IMR-90 (cell line): ENCODE results near the gene SPTB. TPM values are rescaled to one million over a fixed set of nuclear protein-coding genes. Genes with fewer than 3 reads are reported as not detected.

ENCODE experiments used
- ATAC-seq: fragments of 200-7000 bp; cut with Tn5 transposase; 2 replicates; pipeline ENCODE4 v1.9.1; 2020; ENCODE audit warnings: low read depth, mild to moderate bottlenecking, moderate library complexity
- BruUV-seq: library from RNA; stranded (reverse); fragments of 400-500 nt; replicated peaks from 2 replicates; lab custom pipeline; 2021; lab: Mats Ljungman, UMichigan
- CTCF ChIA-PET: fragments of 300-600 bp; formaldehyde crosslinking; extraction: SDS; loops from one replicate; lab custom pipeline; 2021; ENCODE audit warnings: antibody characterized with exemption; lab: Yijun Ruan, JAX
- POLR2A ChIA-PET: fragments of 300-600 bp; sonication (Branson Sonifier 250); formaldehyde crosslinking; loops from one replicate; lab custom pipeline; 2022; ENCODE audit warnings: antibody characterized with exemption; ENCODE audit not compliant: unreplicated experiment; lab: Charles Lee
- DNase-seq: peaks from one replicate; pipeline ENCODE4 v3.0.0; 2013
- H2AFZ ChIP-seq: replicated peaks from 2 replicates; pipeline ENCODE3; 2013; ENCODE audit warnings: low read length, mild to moderate bottlenecking; ENCODE audit not compliant: poor library complexity
- H2AK5ac ChIP-seq: 2 replicates; pipeline ENCODE4 v1.6.1; 2013; ENCODE audit warnings: low read depth, low read length, inconsistent platforms
- H2AK9ac ChIP-seq: replicated peaks from 2 replicates; pipeline ENCODE3; 2013; ENCODE audit warnings: mild to moderate bottlenecking, low read depth, low read length, moderate library complexity; ENCODE audit not compliant: poor library complexity
- H2BK120ac ChIP-seq: 2 replicates; pipeline ENCODE4 v1.6.1; 2013; ENCODE audit warnings: low read depth, low read length, inconsistent platforms
- H2BK15ac ChIP-seq: 3 replicates; pipeline ENCODE4 v1.6.1; 2013; ENCODE audit warnings: low read depth, low read length, inconsistent platforms
- H2BK20ac ChIP-seq: 2 replicates; pipeline ENCODE4 v1.6.1; 2013; ENCODE audit warnings: low read depth, mild to moderate bottlenecking, inconsistent platforms, low read length, moderate library complexity
- H2BK5ac ChIP-seq: 2 replicates; pipeline ENCODE4 v1.6.1; 2013; ENCODE audit warnings: mild to moderate bottlenecking, low read depth, low read length, inconsistent platforms; ENCODE audit not compliant: poor library complexity, severe bottlenecking
- H3K14ac ChIP-seq: replicated peaks from 2 replicates; pipeline ENCODE4 v1.6.1; 2013; ENCODE audit warnings: low read depth, low read length, inconsistent platforms
- H3K18ac ChIP-seq: 2 replicates; pipeline ENCODE4 v1.6.1; 2013; ENCODE audit warnings: low read depth, low read length, control low read depth
- H3K23ac ChIP-seq: 2 replicates; pipeline ENCODE4 v1.6.1; 2013; ENCODE audit warnings: low read depth, low read length, inconsistent platforms
- H3K27ac ChIP-seq: 2 replicates; pipeline ENCODE4 v1.5.1; 2013; ENCODE audit warnings: mild to moderate bottlenecking, control low read depth, low read length; ENCODE audit not compliant: insufficient read depth
- H3K27me3 ChIP-seq: 2 replicates; pipeline ENCODE4 v1.6.1; 2013; ENCODE audit warnings: low read length; ENCODE audit not compliant: control insufficient read depth, insufficient read depth
- H3K36me3 ChIP-seq: 2 replicates; pipeline ENCODE4 v1.6.1; 2013; ENCODE audit warnings: low read length, mixed read lengths; ENCODE audit not compliant: control insufficient read depth, insufficient read depth
- H3K4ac ChIP-seq: 2 replicates; pipeline ENCODE4 v1.6.1; 2013; ENCODE audit warnings: low read depth, low read length, inconsistent platforms
- H3K4me1 ChIP-seq: 2 replicates; pipeline ENCODE4 v1.6.1; 2013; ENCODE audit warnings: low read length, mixed read lengths; ENCODE audit not compliant: control insufficient read depth, insufficient read depth
- H3K4me2 ChIP-seq: 2 replicates; pipeline ENCODE4 v1.6.1; 2013; ENCODE audit warnings: low read depth, mild to moderate bottlenecking, control low read depth, low read length, moderate library complexity
- H3K4me3 ChIP-seq: 2 replicates; pipeline ENCODE4 v1.5.1; 2013; ENCODE audit warnings: low read depth, mild to moderate bottlenecking, control low read depth, low read length, moderate library complexity; ENCODE audit not compliant: insufficient read depth
- H3K56ac ChIP-seq: 2 replicates; pipeline ENCODE4 v1.6.1; 2013; ENCODE audit warnings: low read length, inconsistent platforms; ENCODE audit not compliant: insufficient read depth; ENCODE audit errors: extremely low read depth
- H3K79me1 ChIP-seq, 2 experiments: 2 replicates each; pipeline ENCODE4 v1.6.1; 2013; ENCODE audit warnings: low read length in 2 of 2, inconsistent platforms in 1 of 2, low read depth in 1 of 2
- H3K9ac ChIP-seq: 2 replicates; pipeline ENCODE4 v1.6.1; 2013; ENCODE audit warnings: low read depth, low read length, control low read depth
- H3K9me1 ChIP-seq: 2 replicates; pipeline ENCODE4 v1.6.1; 2013; ENCODE audit warnings: low read length, inconsistent platforms; ENCODE audit not compliant: insufficient read depth
- H3K9me3 ChIP-seq: 2 replicates; pipeline ENCODE4 v1.6.1; 2013; ENCODE audit warnings: low read length; ENCODE audit not compliant: control insufficient read depth, insufficient read depth
- H4K20me1 ChIP-seq: 2 replicates; pipeline ENCODE4 v1.6.1; 2013; ENCODE audit warnings: low read length, inconsistent platforms; ENCODE audit not compliant: insufficient read depth
- H4K5ac ChIP-seq: 2 replicates; pipeline ENCODE4 v1.6.1; 2013; ENCODE audit warnings: mild to moderate bottlenecking, low read depth, low read length, control low read depth
- H4K8ac ChIP-seq, 2 experiments: 2 replicates each; pipeline ENCODE4 v1.6.1; 2013; ENCODE audit warnings: low read depth in 2 of 2, low read length in 2 of 2, control low read depth in 1 of 2, inconsistent platforms in 1 of 2
- H4K91ac ChIP-seq: 2 replicates; pipeline ENCODE4 v1.6.1; 2013; ENCODE audit warnings: low read depth, low read length, inconsistent platforms; ENCODE audit not compliant: insufficient read depth
- BHLHE40 ChIP-seq: fragments of 150-350 bp; IDR thresholded peaks from 2 replicates; pipeline ENCODE4 v1.6.1; 2016; ENCODE audit warnings: mild to moderate bottlenecking, low read depth, low read length
- CHD1 ChIP-seq: IDR thresholded peaks from 2 replicates; pipeline ENCODE4 v1.6.1; 2012; ENCODE audit warnings: low read depth, low read length, improper control_type of control experiment
- CTCF ChIP-seq: conservative IDR thresholded peaks from 2 replicates; pipeline ENCODE4 v1.5.1; 2012; ENCODE audit warnings: mild to moderate bottlenecking, low read depth, low read length, improper control_type of control experiment
- ELK1 ChIP-seq: fragments of 150-350 bp; IDR thresholded peaks from 2 replicates; pipeline ENCODE4 v1.6.1; 2016; ENCODE audit warnings: low read depth, mild to moderate bottlenecking, low read length, moderate library complexity, borderline replicate concordance
- FOS ChIP-seq: fragments of 150-350 bp; IDR thresholded peaks from 2 replicates; pipeline ENCODE4 v1.6.1; 2016; ENCODE audit warnings: low read depth, low read length
- MAFK ChIP-seq: IDR thresholded peaks from 2 replicates; pipeline ENCODE4 v1.6.1; 2012; ENCODE audit warnings: low read depth, low read length, improper control_type of control experiment
- MXI1 ChIP-seq: IDR thresholded peaks from 2 replicates; pipeline ENCODE4 v1.6.1; 2012; ENCODE audit warnings: low read depth, mild to moderate bottlenecking, low read length, moderate library complexity, borderline replicate concordance
- POLR2A ChIP-seq: IDR thresholded peaks from 2 replicates; pipeline ENCODE4 v1.6.1; 2012; ENCODE audit warnings: mild to moderate bottlenecking, low read depth, low read length
- RAD21 ChIP-seq: IDR thresholded peaks from 2 replicates; pipeline ENCODE4 v1.6.1; 2012; ENCODE audit warnings: low read length, improper control_type of control experiment
- SMC3 ChIP-seq: fragments of 150-350 bp; IDR thresholded peaks from 2 replicates; pipeline ENCODE4 v1.6.1; 2016; ENCODE audit warnings: low read depth, mild to moderate bottlenecking, antibody characterized with exemption, low read length, moderate library complexity
- USF2 ChIP-seq: fragments of 150-350 bp; IDR thresholded peaks from 2 replicates; pipeline ENCODE4 v1.6.1; 2017; ENCODE audit warnings: mild to moderate bottlenecking, antibody characterized with exemption, low read length, low read depth
- WGBS, 2 experiments: methylation state at CpG; one replicate each; pipeline versions ENCODE4 v1.1.5 to v1.1.7; 2013; ENCODE audit warnings: missing lambda C conversion rate in 2 of 2; ENCODE audit not compliant: insufficient read length in 1 of 2; ENCODE audit errors: extremely low coverage in 2 of 2; 5-methylcytosine and 5-hydroxymethylcytosine counted together
- dilution Hi-C: fragments of 300-500 bp; cut with HindIII; formaldehyde crosslinking; loops from one replicate; pipeline ENCODE4 v1.14.3; 2018; ENCODE audit warnings: low sequenced_read_pairs; ENCODE audit not compliant: unreplicated experiment
- in situ Hi-C: fragments of 300-500 bp; cut with MboI; formaldehyde crosslinking; loops from 3 replicates; pipeline ENCODE4 v1.14.3; 2019; ENCODE audit warnings: low sequenced_read_pairs, inconsistent platforms, mixed read lengths
- intact Hi-C: fragments of 100-400 bp; cut with micrococcal nuclease; formaldehyde crosslinking; loops from 2 replicates; pipeline ENCODE4 v1.10.0; 2022
- polyA plus RNA-seq, 3 experiments: library from polyadenylated mRNA; depleted of rRNA; stranded (reverse); fragments of >200 nt; gene quantifications; 2 replicates each; pipeline ENCODE4 v1.2.3, GENCODE V29; 2012; ENCODE audit warnings: low replicate concordance in 1 of 3
- total RNA-seq: library from RNA; depleted of rRNA; stranded (reverse); fragments of >200 nt; gene quantifications from 2 replicates; pipeline ENCODE4 v1.2.3, GENCODE V29; 2012

SPTB gene
- total and polyA plus RNA-seq, 2 of the 4 experiments (the other 2 are of a cell fraction), result under 0.01 to 0.07 TPM

- no peaks in the 10 kb centered on the region for H3K9me1 ChIP-seq
- no peak overlapping the region for H3K56ac ChIP-seq
- ChIA-PET CTCF (interaction anchor here (1.6 kb wide), 1 partner anchor 12 kb away, joined by 4 read pairs; no protein-coding TSS in a partner anchor), POLR2A (no interaction called here)
- no peak overlapping the region for H2AK5ac ChIP-seq
- H2AK9ac ChIP-seq, result no peak overlapping the region
- H3K23ac ChIP-seq, result no peak overlapping the region
- no peaks in the 10 kb centered on the region for H3K79me1 ChIP-seq
- H3K27me3 ChIP-seq, result peaks cover 58% of the 10 kb centered on the region
- H4K8ac ChIP-seq, result no peak overlapping the region
- H2BK120ac ChIP-seq, result no peak overlapping the region
- no peak overlapping the region for H4K5ac ChIP-seq
- no peak overlapping the region for H3K4me2 ChIP-seq
- no peak overlapping the region for H3K9ac ChIP-seq
- no peak overlapping the region for H3K4ac ChIP-seq
- no peaks in the 10 kb centered on the region for H3K36me3 ChIP-seq
- no peak overlapping the region for H2BK5ac ChIP-seq
- H4K91ac ChIP-seq, result no peak overlapping the region
- no peak overlapping the region for H3K14ac ChIP-seq
- in situ Hi-C loops (no loop called here), dilution Hi-C loops (no loop called here), intact Hi-C loops (no loop called here)
- TF ChIP-seq SMC3, result no peak
- TF ChIP-seq FOS, result no peak
- TF ChIP-seq RAD21, result no peak
- TF ChIP-seq ELK1, result no peak
- no peak for TF ChIP-seq CHD1
- no peak for TF ChIP-seq MAFK
- TF ChIP-seq BHLHE40, result no peak
- TF ChIP-seq USF2, result no peak
- no peak for TF ChIP-seq POLR2A
- no peak for TF ChIP-seq MXI1
- TF ChIP-seq CTCF, result no peak
- ATAC-seq, result no peak
- H3K18ac ChIP-seq, result no peak overlapping the region
- no peak overlapping the region for H3K4me3 ChIP-seq
- peaks cover 7% of the 10 kb centered on the region for H3K9me3 ChIP-seq
- H3K4me1 ChIP-seq, result no peaks in the 10 kb centered on the region
- no TSS peak for BruUV-seq
- H2AFZ ChIP-seq, result no peak overlapping the region
- no peak for DNase-seq
- WGBS, 2 experiments, result no CpG with 5 or more reads among the region's 1 CpG
- no peak overlapping the region for H2BK15ac ChIP-seq
- H2BK20ac ChIP-seq, result no peak overlapping the region
- H3K27ac ChIP-seq, result no peak overlapping the region
- H4K20me1 ChIP-seq, result no peaks in the 10 kb centered on the region
Observed at GRCh38 chr14:64868841-64869240, 10.9 kb downstream of the SPTB start.
